ENCODE results near the gene CLDN6. TPM values are rescaled to one million over a fixed set of nuclear protein-coding genes. Genes with fewer than 3 reads are reported as not detected.

Gene CLDN6
- total and polyA plus RNA-seq, 9 of the 15 experiments (the other 6 are each of a cell fraction or from before 2014, with no cell fraction given), result 0.22 to 0.75 (median 0.38) TPM; not detected in 3

- no peak for TF ChIP-seq ZNF280A (IDR thresholded peaks at IDR 0.05; ENCODE audit: low read depth, partially characterized antibody)
- TF ChIP-seq KLF13 (tag; IDR thresholded peaks at IDR 0.05; ENCODE audit: borderline replicate concordance, low read depth), result 0 out of 2 replicates have a peak, but pooled peaks have one; percentile 4
- TF ChIP-seq ZNF592 (IDR thresholded peaks at IDR 0.05), result peak; percentile 81
- no peak for TF ChIP-seq ELK1 (CRISPR knock-in tag; IDR thresholded peaks at IDR 0.05)
- peak; percentile 49; the same call in 1 of the 2 replicates for TF ChIP-seq ZNF589 (CRISPR knock-in tag; IDR thresholded peaks at IDR 0.05; ENCODE audit: low read depth)
- no peak for TF ChIP-seq ADNP (tag; IDR thresholded peaks at IDR 0.05)
- TF ChIP-seq HMBOX1 (IDR thresholded peaks at IDR 0.05), result peak; percentile 94
- peak; percentile 72; the same call in 1 of the 2 replicates for TF ChIP-seq BRD4 (IDR thresholded peaks at IDR 0.05)
- TF ChIP-seq TCF3 (CRISPR knock-in tag; IDR thresholded peaks at IDR 0.05), result 0 out of 2 replicates have a peak, but pooled peaks have one; percentile 49
- TF ChIP-seq ARID4B (CRISPR knock-in tag; IDR thresholded peaks at IDR 0.05), result peak; percentile 23; the same call in 1 of the 2 replicates
- TF ChIP-seq FUS (optimal IDR thresholded peaks at IDR 0.05; ENCODE audit: low read depth, low read length), result no peak
Measured at GRCh38 chr16:3007059-3007956, 10.7 kb downstream of the CLDN6 start (continued).

Measured in K562 (cell line).